ENCODE results near the gene SLC1A7. TPM values are rescaled to one million over a fixed set of nuclear protein-coding genes. Genes with fewer than 3 reads are reported as not detected.

SLC1A7 gene
- total and polyA plus RNA-seq, 3 donors from 2014 or later, result 0.32 to 1.2 (median 0.47) TPM

- no peak overlapping the region for H3K4me3 ChIP-seq
These were observed 9.0 kb downstream of the SLC1A7 start for GRCh38 chr1:53133261-53134041.

GRCh38 chr1:53132176-53132575, 10.3 kb downstream of the SLC1A7 start:
- 84 to 88% methylated on average over 8 of the region's 8 CpGs for WGBS, 2 donors
- no peak overlapping the region for H3K27ac ChIP-seq
- no peaks in the 10 kb centered on the region for H3K9me3 ChIP-seq
- DNase-seq, result no peak
- no peaks in the 10 kb centered on the region for H3K4me1 ChIP-seq
- no peak overlapping the region for H3K4me3 ChIP-seq
- no peaks in the 10 kb centered on the region for H3K36me3 ChIP-seq (ENCODE audit: low read depth, missing control alignments)
- no peaks in the 10 kb centered on the region for H3K27me3 ChIP-seq
- TF ChIP-seq CTCF (IDR thresholded peaks at IDR 0.05), result no peak
- no peak for TF ChIP-seq POLR2A (IDR thresholded peaks at IDR 0.05)
- intact Hi-C loops (cut with DNase I; ENCODE audit: low total_unique reads), result no loop called here

More at GRCh38 chr1:53133261-53134041, 9.0 kb downstream of the SLC1A7 start:
- no peak overlapping the region for H3K27ac ChIP-seq
- H3K9me3 ChIP-seq, result no peaks in the 10 kb centered on the region
- TF ChIP-seq CTCF (IDR thresholded peaks at IDR 0.05) (no peak), POLR2A (IDR thresholded peaks at IDR 0.05) (no peak)
- intact Hi-C loops (cut with DNase I; ENCODE audit: low total_unique reads), result no loop called here
- WGBS, 2 donors, result 79 to 87% methylated on average over 8 to 9 of the region's 9 CpGs
- DNase-seq, result no peak
- no peaks in the 10 kb centered on the region for H3K4me1 ChIP-seq
- no peaks in the 10 kb centered on the region for H3K36me3 ChIP-seq (ENCODE audit: low read depth, missing control alignments)
- H3K27me3 ChIP-seq, result no peaks in the 10 kb centered on the region

GRCh38 chr1:53131590-53131938, 10.9 kb downstream of the SLC1A7 start:
- Histone ChIP-seq H3K27me3 (no peaks in the 10 kb centered on the region), H3K36me3 (ENCODE audit: low read depth, missing control alignments) (no peaks in the 10 kb centered on the region), H3K27ac (peak overlapping the region in 1 of 2 donors; percentile 25), H3K4me1 (no peaks in the 10 kb centered on the region), H3K4me3 (no peak overlapping the region), H3K9me3 (no peaks in the 10 kb centered on the region)
- TF ChIP-seq POLR2A (IDR thresholded peaks at IDR 0.05) (no peak), CTCF (IDR thresholded peaks at IDR 0.05) (no peak)
- intact Hi-C loops (cut with DNase I; ENCODE audit: low total_unique reads), result no loop called here
- no peak for DNase-seq
- WGBS, 2 donors, result 90 to 93% methylated on average over 2 of the region's 2 CpGs

GRCh38 chr1:53130878-53131589, 11.4 kb downstream of the SLC1A7 start:
- Histone ChIP-seq H3K27ac (peak overlapping the region in 1 of 2 donors; percentile 25), H3K9me3 (no peaks in the 10 kb centered on the region)

More at GRCh38 chr1:53130878-53131589, 11.4 kb downstream of the SLC1A7 start:
- no peak for DNase-seq
- Histone ChIP-seq H3K36me3 (ENCODE audit: low read depth, missing control alignments) (no peaks in the 10 kb centered on the region), H3K27me3 (no peaks in the 10 kb centered on the region), H3K4me3 (no peak overlapping the region), H3K4me1 (peaks cover 1% of the 10 kb centered on the region)
- TF ChIP-seq CTCF (IDR thresholded peaks at IDR 0.05) (no peak), POLR2A (IDR thresholded peaks at IDR 0.05) (no peak)
- WGBS, 2 donors, result 64 to 70% methylated on average over 9 of the region's 9 CpGs
- intact Hi-C loops (cut with DNase I; ENCODE audit: low total_unique reads), result no loop called here

All from testis (tissue), 3 donors.